ENCODE data around the gene C4B. TPM values are rescaled to one million over a fixed set of nuclear protein-coding genes. Genes with fewer than 3 reads are reported as not detected.
"Not testable (repeated sequence)": the region's sequence is repeated elsewhere in the genome, so short reads cannot be mapped to it uniquely, and the experiment has no call there.

Gene C4B
- total and polyA plus RNA-seq, 7 experiments from 2014 or later: 0.59 to 8.5 (median 7.6) TPM; not detected in 1

- intact Hi-C loops (cut with micrococcal nuclease): loop anchor here (1.0 to 10.0 kb wide), 3 partner anchors 13 to 237 kb away; partner anchors contain the start of genes SKIC2 (in 2 of the 2), CLIC1 (in 1 of the 2) and NEU1 (in 1 of the 2)
- H3K36me3 ChIP-seq (ENCODE audit: control insufficient read depth in 2 of 3, insufficient read depth in 3 of 3, low read length in 3 of 3): peaks cover 0 to 35% (median 14%) of the 10 kb centered on the region in 3 experiments
- ATAC-seq (peak; percentile 94), DNase-seq (peak; percentile 95 to 100 (median 99))
- peaks cover 0 to 26% (median 8%) of the 10 kb centered on the region in 5 donors for H3K36me3 Mint-ChIP-seq
- peaks cover 0 to 7% (median 0%) of the 10 kb centered on the region in 11 donors for H3K9me3 Mint-ChIP-seq
- peaks cover 21 to 22% of the 10 kb centered on the region in 2 donors for H3K4me1 ChIP-seq (ENCODE audit: control insufficient read depth in 2 of 2, insufficient read depth in 2 of 2, low read length in 2 of 2)
- peaks cover 0 to 5% (median 0%) of the 10 kb centered on the region in 5 donors for H3K27me3 Mint-ChIP-seq
- peak within 1 kb of the TSS; percentile 97 for H3K27ac ChIP-seq (ENCODE audit: low read depth, low read length)
- H3K4me3 ChIP-seq (ENCODE audit: low read length): peak within 1 kb of the TSS; percentile 90
- H3K4me1 Mint-ChIP-seq: peaks cover 20 to 51% (median 42%) of the 10 kb centered on the region in 7 donors
- peak within 1 kb of the TSS; percentile 97 to 100 (median 100) for H3K27ac Mint-ChIP-seq
- POLR2A ChIA-PET: interaction anchor here (0.6 to 6.6 kb wide), 17 partner anchors 7 to 1572 kb away, joined by 3 to 108 read pairs (median 4); partner anchors contain the start of genes EHMT2, MRPS18B, NELFE and SKIC2
- CTCF ChIA-PET: no interaction called here
- H3K27me3 ChIP-seq (ENCODE audit: control insufficient read depth in 2 of 2, insufficient read depth in 2 of 2, low read length in 2 of 2): no peaks in the 10 kb centered on the region
- H3K4me3 Mint-ChIP-seq: peak within 1 kb of the TSS; percentile 86 to 99 (median 99)
- no peaks in the 10 kb centered on the region for H3K9me3 ChIP-seq (ENCODE audit: control insufficient read depth in 2 of 3, low read length in 3 of 3)
These were observed 42.4 kb upstream of the C4B start, which contains the start of gene DXO for GRCh38 chr6:31971993-31972708. Gene DXO, minus strand, starts transcription at chr6:31972138. Its CDS starts 463 bp downstream, at chr6:31971675.

GRCh38 chr6:31972709-31973350, 41.8 kb upstream of the C4B start:
- intact Hi-C loops (cut with micrococcal nuclease): loop anchor here (1.0 to 10.0 kb wide), 3 partner anchors 14 to 238 kb away; partner anchors contain the start of genes SKIC2 (in 2 of the 2), CLIC1 (in 1 of the 2) and NEU1 (in 1 of the 2)
- peaks cover 0 to 28% (median 7%) of the 10 kb centered on the region in 3 experiments for H3K36me3 ChIP-seq (ENCODE audit: control insufficient read depth in 2 of 3, insufficient read depth in 3 of 3, low read length in 3 of 3)
- peaks cover 21 to 22% of the 10 kb centered on the region in 2 donors for H3K4me1 ChIP-seq (ENCODE audit: control insufficient read depth in 2 of 2, insufficient read depth in 2 of 2, low read length in 2 of 2)
- H3K27ac Mint-ChIP-seq: peak overlapping the region; percentile 97 to 100 (median 100)
- H3K36me3 Mint-ChIP-seq: peaks cover 0 to 19% (median 7%) of the 10 kb centered on the region in 5 donors
- no peaks in the 10 kb centered on the region for H3K9me3 ChIP-seq (ENCODE audit: control insufficient read depth in 2 of 3, low read length in 3 of 3)
- no peaks in the 10 kb centered on the region for H3K27me3 ChIP-seq (ENCODE audit: control insufficient read depth in 2 of 2, insufficient read depth in 2 of 2, low read length in 2 of 2)
- H3K4me1 Mint-ChIP-seq: peaks cover 20 to 52% (median 42%) of the 10 kb centered on the region in 7 donors
- ChIA-PET CTCF (no interaction called here), POLR2A (interaction anchor here (0.6 to 6.6 kb wide), 8 partner anchors 11 to 872 kb away, joined by 3 to 108 read pairs (median 6); partner anchors contain the start of genes EHMT2, NELFE, SKIC2 and VARS1)
- DNase-seq (no peak), ATAC-seq (no peak)
- peaks cover 0 to 5% (median 0%) of the 10 kb centered on the region in 5 donors for H3K27me3 Mint-ChIP-seq
- peak overlapping the region; percentile 86 to 99 (median 99) for H3K4me3 Mint-ChIP-seq
- H3K9me3 Mint-ChIP-seq: peaks cover 0 to 7% (median 0%) of the 10 kb centered on the region in 11 donors
- peak overlapping the region; percentile 90 for H3K4me3 ChIP-seq (ENCODE audit: low read length)
- peak overlapping the region; percentile 97 for H3K27ac ChIP-seq (ENCODE audit: low read depth, low read length)

GRCh38 chr6:31976065-31976464, 38.5 kb upstream of the C4B start:
- H3K9me3 ChIP-seq (ENCODE audit: control insufficient read depth in 2 of 3, low read length in 3 of 3); H3K27ac ChIP-seq (ENCODE audit: low read depth, low read length); H3K4me3 ChIP-seq (ENCODE audit: low read length); ATAC-seq; POLR2A ChIA-PET; DNase-seq; H3K27me3 ChIP-seq (ENCODE audit: control insufficient read depth in 2 of 2, insufficient read depth in 2 of 2, low read length in 2 of 2); H3K27ac Mint-ChIP-seq; H3K27me3 Mint-ChIP-seq; H3K9me3 Mint-ChIP-seq; H3K4me3 Mint-ChIP-seq; H3K36me3 ChIP-seq (ENCODE audit: control insufficient read depth in 2 of 3, insufficient read depth in 3 of 3, low read length in 3 of 3): not testable (repeated sequence)
- intact Hi-C loops (cut with micrococcal nuclease): loop anchor here in 1 of 2 donors (10.0 kb wide), 2 partner anchors 111 to 241 kb away; partner anchors contain the start of genes CLIC1 and NEU1
- peaks cover 12 to 34% of the 10 kb centered on the region in 2 donors for H3K4me1 ChIP-seq (ENCODE audit: control insufficient read depth in 2 of 2, insufficient read depth in 2 of 2, low read length in 2 of 2)
- Mint-ChIP-seq H3K4me1 (peaks cover 23 to 61% (median 45%) of the 10 kb centered on the region in 7 donors), H3K36me3 (peaks cover 0 to 12% (median 7%) of the 10 kb centered on the region in 5 donors)
- CTCF ChIA-PET: interaction anchor here (0.9 kb wide), 1 partner anchor 247 kb away, joined by 3 read pairs; no protein-coding TSS in a partner anchor

- H3K9me3 Mint-ChIP-seq: peaks cover 0 to 1% (median 0%) of the 10 kb centered on the region in 11 donors
- Histone ChIP-seq H3K4me1 (ENCODE audit: control insufficient read depth in 2 of 2, insufficient read depth in 2 of 2, low read length in 2 of 2) (peaks cover 2 to 26% of the 10 kb centered on the region in 2 donors), H3K27me3 (ENCODE audit: control insufficient read depth in 2 of 2, insufficient read depth in 2 of 2, low read length in 2 of 2) (no peaks in the 10 kb centered on the region), H3K4me3 (ENCODE audit: low read length) (no peak overlapping the region), H3K36me3 (ENCODE audit: control insufficient read depth in 2 of 3, insufficient read depth in 3 of 3, low read length in 3 of 3) (no peaks in the 10 kb centered on the region), H3K9me3 (ENCODE audit: control insufficient read depth in 2 of 3, low read length in 3 of 3) (no peaks in the 10 kb centered on the region), H3K27ac (ENCODE audit: low read depth, low read length) (peak overlapping the region; percentile 68)
- no peaks in the 10 kb centered on the region for H3K27me3 Mint-ChIP-seq
- H3K36me3 Mint-ChIP-seq: peaks cover 0 to 12% (median 6%) of the 10 kb centered on the region in 5 donors
- ATAC-seq (no peak), DNase-seq (no peak)
- ChIA-PET POLR2A (interaction anchor here (0.6 to 2.6 kb wide), 2 partner anchors 7 to 85 kb away, joined by 3 to 9 read pairs; partner anchors contain the start of gene DXO), CTCF (no interaction called here)
- H3K27ac Mint-ChIP-seq: peak overlapping the region in 5 of 9 donors; percentile 48 to 87 (median 67)
- H3K4me3 Mint-ChIP-seq: no peak overlapping the region
- intact Hi-C loops (cut with micrococcal nuclease): loop anchor here in 1 of 2 donors (10.0 kb wide), 2 partner anchors 113 to 243 kb away; partner anchors contain the start of genes CLIC1 and NEU1
- peaks cover 18 to 42% (median 33%) of the 10 kb centered on the region in 7 donors for H3K4me1 Mint-ChIP-seq
These were observed 36.7 kb upstream of the C4B start for GRCh38 chr6:31977816-31978431.

- no peak for ATAC-seq
- intact Hi-C loops (cut with micrococcal nuclease): loop anchor here in 1 of 2 donors (10.0 kb wide), 2 partner anchors 114 to 244 kb away; partner anchors contain the start of genes CLIC1 and NEU1
- H3K4me3 ChIP-seq (ENCODE audit: low read length): no peak overlapping the region
- CTCF ChIA-PET: interaction anchor here (0.6 kb wide), 2 partner anchors 429 to 1529 kb away, joined by 3 to 4 read pairs; no protein-coding TSS in a partner anchor
- no peak for DNase-seq
- Mint-ChIP-seq H3K36me3 (peaks cover 0 to 12% (median 5%) of the 10 kb centered on the region in 5 donors), H3K4me3 (peak overlapping the region in 5 of 10 donors; percentile 11 to 56 (median 47)), H3K27ac (peak overlapping the region; percentile 54 to 90 (median 82)), H3K27me3 (no peaks in the 10 kb centered on the region), H3K9me3 (peaks cover 0 to 1% (median 0%) of the 10 kb centered on the region in 11 donors), H3K4me1 (peaks cover 9 to 33% (median 24%) of the 10 kb centered on the region in 7 donors)
- POLR2A ChIA-PET: interaction anchor here (0.8 to 2.6 kb wide), 2 partner anchors 8 to 11 kb away, joined by 3 to 9 read pairs; partner anchors contain the start of gene DXO
- peak overlapping the region; percentile 68 for H3K27ac ChIP-seq (ENCODE audit: low read depth, low read length)
- H3K36me3 ChIP-seq (ENCODE audit: control insufficient read depth in 2 of 3, insufficient read depth in 3 of 3, low read length in 3 of 3): no peaks in the 10 kb centered on the region
- H3K27me3 ChIP-seq (ENCODE audit: control insufficient read depth in 2 of 2, insufficient read depth in 2 of 2, low read length in 2 of 2): no peaks in the 10 kb centered on the region
- H3K9me3 ChIP-seq (ENCODE audit: control insufficient read depth in 2 of 3, low read length in 3 of 3): no peaks in the 10 kb centered on the region
- H3K4me1 ChIP-seq (ENCODE audit: control insufficient read depth in 2 of 2, insufficient read depth in 2 of 2, low read length in 2 of 2): peaks cover 0 to 19% of the 10 kb centered on the region in 2 donors
These were observed 35.8 kb upstream of the C4B start for GRCh38 chr6:31978831-31979230.
